GM23338 (cell line): ENCODE data around the gene BCL2. TPM values are rescaled to one million over a fixed set of nuclear protein-coding genes. Genes with fewer than 3 reads are reported as not detected.

ENCODE experiments used
- ATAC-seq: fragments of 200-7000 bp; cut with Tn5 transposase; 3 replicates; pipeline ENCODE4 v1.9.1; 2020
- DNase-seq: peaks from one replicate; pipeline ENCODE4 v3.0.0-alpha.2; 2015; ENCODE audit warnings: low spot score
- H2AFZ ChIP-seq: fragments of 200-600 bp; sonication (generic); 2 replicates; pipeline ENCODE4 v1.8.0; 2016; ENCODE audit warnings: antibody characterized with exemption, mild to moderate bottlenecking, moderate library complexity
- H3F3A ChIP-seq: fragments of 200-600 bp; sonication (generic); replicated peaks from 2 replicates; pipeline ENCODE4 v1.8.0; 2017; ENCODE audit warnings: antibody characterized with exemption, mixed run types, low read depth
- H3K27ac ChIP-seq: fragments of 200-600 bp; sonication (generic); 2 replicates; pipeline ENCODE4 v1.6.1; 2016; ENCODE audit warnings: low read depth
- H3K27me3 ChIP-seq: fragments of 200-600 bp; sonication (generic); 2 replicates; pipeline ENCODE4 v1.8.0; 2016; ENCODE audit warnings: mild to moderate bottlenecking, mixed run types, moderate library complexity; ENCODE audit not compliant: insufficient read depth
- H3K36me3 ChIP-seq: fragments of 200-600 bp; sonication (generic); 2 replicates; pipeline ENCODE4 v1.8.0; 2016; ENCODE audit warnings: mild to moderate bottlenecking; ENCODE audit not compliant: insufficient read depth
- H3K4me1 ChIP-seq: fragments of 200-600 bp; sonication (generic); 2 replicates; pipeline ENCODE4 v1.8.0; 2016; ENCODE audit warnings: mild to moderate bottlenecking, moderate library complexity; ENCODE audit not compliant: insufficient read depth
- H3K4me2 ChIP-seq: fragments of 200-600 bp; sonication (generic); 2 replicates; pipeline ENCODE4 v1.7.1; 2017; ENCODE audit warnings: mixed run types
- H3K4me3 ChIP-seq: fragments of 200-600 bp; sonication (generic); 2 replicates; pipeline ENCODE4 v1.6.1; 2016; ENCODE audit warnings: mixed run types
- H3K79me2 ChIP-seq: fragments of 200-600 bp; sonication (generic); replicated peaks from 2 replicates; pipeline ENCODE4 v1.8.0; 2017; ENCODE audit warnings: mild to moderate bottlenecking; ENCODE audit not compliant: insufficient read depth
- H3K9me2 ChIP-seq: fragments of 200-600 bp; sonication (generic); 2 replicates; pipeline ENCODE4 v1.8.0; 2017; ENCODE audit not compliant: insufficient read depth
- H4K20me1 ChIP-seq: fragments of 200-600 bp; sonication (generic); replicated peaks from 2 replicates; pipeline ENCODE4 v1.8.0; 2017; ENCODE audit warnings: mild to moderate bottlenecking; ENCODE audit not compliant: insufficient read depth
- H3K27ac Mint-ChIP-seq: 2 replicates; pipeline ENCODE4 v1.8.0; 2020; ENCODE audit warnings: inconsistent platforms, mild to moderate bottlenecking, moderate library complexity, mixed read lengths
- H3K27me3 Mint-ChIP-seq: 3 replicates; pipeline ENCODE4 v1.8.0; 2022; ENCODE audit warnings: low read depth, mild to moderate bottlenecking, moderate library complexity, mixed read lengths, inconsistent platforms; ENCODE audit not compliant: insufficient read depth, poor library complexity
- H3K36me3 Mint-ChIP-seq: 3 replicates; pipeline ENCODE4 v1.8.0; 2021; ENCODE audit warnings: low read depth, mild to moderate bottlenecking, inconsistent platforms, moderate library complexity, mixed read lengths
- H3K4me1 Mint-ChIP-seq: 3 replicates; pipeline ENCODE4 v1.8.0; 2020; ENCODE audit warnings: mild to moderate bottlenecking, inconsistent platforms, mixed read lengths
- H3K4me3 Mint-ChIP-seq: 3 replicates; pipeline ENCODE4 v1.8.0; 2021; ENCODE audit warnings: moderate library complexity, mild to moderate bottlenecking, inconsistent platforms, mixed read lengths
- H3K9me3 Mint-ChIP-seq: 3 replicates; pipeline ENCODE4 v1.8.0; 2020; ENCODE audit warnings: moderate library complexity, mild to moderate bottlenecking, inconsistent platforms, mixed read lengths
- CREB1 ChIP-seq: fragments of 250-450 bp; sonication (Bioruptor Pico); IDR thresholded peaks from 2 replicates; pipeline ENCODE4 v1.5.0; 2020; ENCODE audit warnings: low read depth, mild to moderate bottlenecking, moderate library complexity
- EZH2 ChIP-seq: fragments of 200-600 bp; sonication (generic); IDR thresholded peaks from one replicate; pipeline ENCODE4 v1.8.0; 2017; ENCODE audit warnings: antibody characterized with exemption, mild to moderate bottlenecking, low read depth; ENCODE audit not compliant: unreplicated experiment
- EZH2phosphoT487 ChIP-seq: fragments of 200-600 bp; sonication (generic); IDR thresholded peaks from one replicate; pipeline ENCODE4 v1.8.1; 2018; ENCODE audit warnings: antibody characterized with exemption; ENCODE audit not compliant: unreplicated experiment
- JUNB ChIP-seq: IDR thresholded peaks from one replicate; pipeline ENCODE4 v1.6.1; 2016; ENCODE audit warnings: antibody characterized with exemption; ENCODE audit not compliant: unreplicated experiment
- ZNF114 ChIP-seq: fragments of 250-450 bp; sonication (Bioruptor Pico); IDR thresholded peaks from 2 replicates; pipeline ENCODE4 v1.5.0; 2020; ENCODE audit warnings: mild to moderate bottlenecking, moderate library complexity
- ZNF331 ChIP-seq: fragments of 250-450 bp; sonication (Bioruptor Pico); IDR thresholded peaks from 2 replicates; pipeline ENCODE4 v1.5.0; 2020; ENCODE audit warnings: low read depth, mild to moderate bottlenecking, moderate library complexity
- polyA plus RNA-seq: library from polyadenylated mRNA; unstranded; fragments of >200 nt; fragmentation: Nextera tagmentation; extraction: Ambion mirVana; gene quantifications from 2 replicates; pipeline ENCODE4 v1.2.1, GENCODE V29; 2016
- total RNA-seq: library from RNA; depleted of rRNA; stranded (reverse); fragments of >200 nt; shearing (Covaris generic); gene quantifications from 2 replicates; pipeline ENCODE4 v1.2.3, GENCODE V29; 2014
- TF ChIP-seq, protein P1 (sequence below): fragments of 250-450 bp; sonication (Bioruptor Pico); IDR thresholded peaks from 2 replicates; pipeline ENCODE4 v1.5.0; 2020; ENCODE audit warnings: mild to moderate bottlenecking, moderate library complexity

BCL2 gene
- total and polyA plus RNA-seq, 2 experiments from 2014 or later: 1.2 to 4.0 TPM

DNA sequence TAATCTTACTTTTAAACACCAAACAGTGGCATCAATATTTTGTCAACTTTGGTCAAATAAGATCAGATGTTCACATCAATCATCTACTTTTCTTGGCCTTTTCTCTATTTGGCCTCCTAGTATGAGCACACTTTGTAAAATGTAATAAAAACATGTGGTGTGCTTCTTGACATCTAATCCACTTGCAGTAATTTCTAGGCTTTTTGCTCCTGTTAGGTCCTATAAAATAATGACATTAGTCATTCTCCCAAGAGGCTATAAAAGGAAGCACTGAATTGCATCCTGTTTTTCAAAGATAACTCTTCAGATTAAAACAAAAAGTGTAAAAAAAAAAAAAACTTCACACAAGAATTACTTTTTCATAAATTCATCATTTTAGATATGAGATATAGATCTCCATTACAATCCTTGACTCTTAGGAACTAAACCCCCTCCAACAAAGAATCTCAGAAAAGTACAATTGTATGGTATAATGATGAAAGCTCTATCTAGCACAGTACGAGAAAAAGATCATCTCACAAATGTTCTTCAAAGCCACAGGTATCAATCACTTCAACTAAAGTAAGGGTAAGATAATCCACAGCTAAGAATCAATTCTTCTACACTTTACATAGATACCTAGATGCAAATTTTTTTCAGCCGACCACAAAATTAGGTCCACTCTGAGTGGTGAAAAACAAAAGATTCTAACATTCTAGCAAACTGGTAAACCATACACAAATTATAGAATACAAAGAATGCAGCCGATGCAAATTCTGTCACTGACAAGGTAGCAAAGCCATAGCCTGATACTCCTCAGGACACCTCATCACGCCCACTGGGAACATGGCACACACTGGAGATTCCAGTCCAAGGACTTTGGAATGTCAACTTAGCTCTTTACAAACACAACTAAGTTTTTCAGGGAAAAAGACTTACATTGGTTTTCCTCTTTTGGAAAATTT lies 2.7 kb downstream of the BCL2 start (continued):
- TF ChIP-seq, protein P1, sequence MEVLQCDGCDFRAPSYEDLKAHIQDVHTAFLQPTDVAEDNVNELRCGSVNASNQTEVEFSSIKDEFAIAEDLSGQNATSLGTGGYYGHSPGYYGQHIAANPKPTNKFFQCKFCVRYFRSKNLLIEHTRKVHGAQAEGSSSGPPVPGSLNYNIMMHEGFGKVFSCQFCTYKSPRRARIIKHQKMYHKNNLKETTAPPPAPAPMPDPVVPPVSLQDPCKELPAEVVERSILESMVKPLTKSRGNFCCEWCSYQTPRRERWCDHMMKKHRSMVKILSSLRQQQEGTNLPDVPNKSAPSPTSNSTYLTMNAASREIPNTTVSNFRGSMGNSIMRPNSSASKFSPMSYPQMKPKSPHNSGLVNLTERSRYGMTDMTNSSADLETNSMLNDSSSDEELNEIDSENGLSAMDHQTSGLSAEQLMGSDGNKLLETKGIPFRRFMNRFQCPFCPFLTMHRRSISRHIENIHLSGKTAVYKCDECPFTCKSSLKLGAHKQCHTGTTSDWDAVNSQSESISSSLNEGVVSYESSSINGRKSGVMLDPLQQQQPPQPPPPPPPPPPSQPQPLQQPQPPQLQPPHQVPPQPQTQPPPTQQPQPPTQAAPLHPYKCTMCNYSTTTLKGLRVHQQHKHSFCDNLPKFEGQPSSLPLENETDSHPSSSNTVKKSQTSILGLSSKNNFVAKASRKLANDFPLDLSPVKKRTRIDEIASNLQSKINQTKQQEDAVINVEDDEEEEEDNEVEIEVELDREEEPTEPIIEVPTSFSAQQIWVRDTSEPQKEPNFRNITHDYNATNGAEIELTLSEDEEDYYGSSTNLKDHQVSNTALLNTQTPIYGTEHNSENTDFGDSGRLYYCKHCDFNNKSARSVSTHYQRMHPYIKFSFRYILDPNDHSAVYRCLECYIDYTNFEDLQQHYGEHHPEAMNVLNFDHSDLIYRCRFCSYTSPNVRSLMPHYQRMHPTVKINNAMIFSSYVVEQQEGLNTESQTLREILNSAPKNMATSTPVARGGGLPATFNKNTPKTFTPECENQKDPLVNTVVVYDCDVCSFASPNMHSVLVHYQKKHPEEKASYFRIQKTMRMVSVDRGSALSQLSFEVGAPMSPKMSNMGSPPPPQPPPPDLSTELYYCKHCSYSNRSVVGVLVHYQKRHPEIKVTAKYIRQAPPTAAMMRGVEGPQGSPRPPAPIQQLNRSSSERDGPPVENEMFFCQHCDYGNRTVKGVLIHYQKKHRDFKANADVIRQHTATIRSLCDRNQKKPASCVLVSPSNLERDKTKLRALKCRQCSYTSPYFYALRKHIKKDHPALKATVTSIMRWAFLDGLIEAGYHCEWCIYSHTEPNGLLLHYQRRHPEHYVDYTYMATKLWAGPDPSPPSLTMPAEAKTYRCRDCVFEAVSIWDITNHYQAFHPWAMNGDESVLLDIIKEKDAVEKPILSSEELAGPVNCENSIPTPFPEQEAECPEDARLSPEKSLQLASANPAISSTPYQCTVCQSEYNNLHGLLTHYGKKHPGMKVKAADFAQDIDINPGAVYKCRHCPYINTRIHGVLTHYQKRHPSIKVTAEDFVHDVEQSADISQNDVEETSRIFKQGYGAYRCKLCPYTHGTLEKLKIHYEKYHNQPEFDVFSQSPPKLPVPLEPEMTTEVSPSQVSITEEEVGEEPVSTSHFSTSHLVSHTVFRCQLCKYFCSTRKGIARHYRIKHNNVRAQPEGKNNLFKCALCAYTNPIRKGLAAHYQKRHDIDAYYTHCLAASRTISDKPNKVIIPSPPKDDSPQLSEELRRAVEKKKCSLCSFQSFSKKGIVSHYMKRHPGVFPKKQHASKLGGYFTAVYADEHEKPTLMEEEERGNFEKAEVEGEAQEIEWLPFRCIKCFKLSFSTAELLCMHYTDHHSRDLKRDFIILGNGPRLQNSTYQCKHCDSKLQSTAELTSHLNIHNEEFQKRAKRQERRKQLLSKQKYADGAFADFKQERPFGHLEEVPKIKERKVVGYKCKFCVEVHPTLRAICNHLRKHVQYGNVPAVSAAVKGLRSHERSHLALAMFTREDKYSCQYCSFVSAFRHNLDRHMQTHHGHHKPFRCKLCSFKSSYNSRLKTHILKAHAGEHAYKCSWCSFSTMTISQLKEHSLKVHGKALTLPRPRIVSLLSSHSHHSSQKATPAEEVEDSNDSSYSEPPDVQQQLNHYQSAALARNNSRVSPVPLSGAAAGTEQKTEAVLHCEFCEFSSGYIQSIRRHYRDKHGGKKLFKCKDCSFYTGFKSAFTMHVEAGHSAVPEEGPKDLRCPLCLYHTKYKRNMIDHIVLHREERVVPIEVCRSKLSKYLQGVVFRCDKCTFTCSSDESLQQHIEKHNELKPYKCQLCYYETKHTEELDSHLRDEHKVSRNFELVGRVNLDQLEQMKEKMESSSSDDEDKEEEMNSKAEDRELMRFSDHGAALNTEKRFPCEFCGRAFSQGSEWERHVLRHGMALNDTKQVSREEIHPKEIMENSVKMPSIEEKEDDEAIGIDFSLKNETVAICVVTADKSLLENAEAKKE (CRISPR knock-in tag): no peak
- no peak for TF ChIP-seq EZH2phosphoT487

DNA sequence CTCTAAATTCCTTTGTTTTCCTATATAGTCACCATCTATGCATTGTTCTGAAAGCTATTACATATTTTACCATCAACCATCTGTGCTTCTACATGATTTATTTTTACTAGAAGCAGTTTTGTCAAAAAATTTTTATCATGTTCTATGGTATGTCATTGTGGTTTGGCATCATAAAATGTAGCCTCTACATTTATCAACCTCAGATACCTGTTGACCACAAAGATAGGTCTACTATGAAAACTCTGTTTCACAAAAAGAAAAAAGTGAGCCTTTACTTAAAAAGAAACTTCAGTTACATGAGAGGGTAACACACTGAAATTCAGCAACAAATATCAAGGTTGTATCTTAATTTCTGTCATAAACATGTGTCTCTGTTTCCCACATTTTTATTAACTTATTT lies 3.7 kb downstream of the BCL2 start:
- Mint-ChIP-seq H3K27me3 (peaks cover 25% of the 10 kb centered on the region), H3K27ac (no peak overlapping the region), H3K9me3 (no peaks in the 10 kb centered on the region; the same call in 2 of the 3 replicates), H3K36me3 (no peaks in the 10 kb centered on the region; the same call in 2 of the 3 replicates), H3K4me1 (peaks cover 14% of the 10 kb centered on the region), H3K4me3 (no peak overlapping the region)
- Histone ChIP-seq H3K4me1 (peaks cover 17% of the 10 kb centered on the region), H3K79me2 (no peaks in the 10 kb centered on the region), H3K36me3 (no peaks in the 10 kb centered on the region), H2AFZ (no peak overlapping the region), H3F3A (peaks cover 7% of the 10 kb centered on the region; the same call in 1 of the 2 replicates), H3K9me2 (no peaks in the 10 kb centered on the region), H3K4me2 (no peak overlapping the region), H3K27ac (no peak overlapping the region), H3K27me3 (peaks cover 32% of the 10 kb centered on the region), H3K4me3 (no peak overlapping the region), H4K20me1 (no peaks in the 10 kb centered on the region)
- ATAC-seq (no peak), DNase-seq (no peak)
- TF ChIP-seq JUNB: no peak
- TF ChIP-seq, protein P1 (CRISPR knock-in tag): no peak
- no peak for TF ChIP-seq ZNF114
- no peak for TF ChIP-seq ZNF331 (CRISPR knock-in tag)
- TF ChIP-seq CREB1: no peak
- TF ChIP-seq EZH2phosphoT487: no peak
- TF ChIP-seq EZH2: no peak
